K562 (cell line): ENCODE data around the gene AS3MT. TPM values are rescaled to one million over a fixed set of nuclear protein-coding genes. Genes with fewer than 3 reads are reported as not detected.

Experiments
- ATAC-seq: fragments of 200-7000 bp; cut with Tn5 transposase; 3 replicates; pipeline ENCODE4 v1.9.1; 2020; ENCODE audit warnings: moderate library complexity
- BruUV-seq: library from RNA; stranded (reverse); fragments of 400-500 nt; replicated peaks from 2 replicates; lab custom pipeline; 2021; lab: Mats Ljungman, UMichigan
- CTCF ChIA-PET: fragments of 300-600 bp; formaldehyde crosslinking; extraction: SDS; loops from one replicate; lab custom pipeline; 2021; ENCODE audit warnings: low intra/inter-chr PET ratio; lab: Yijun Ruan, JAX
- POLR2A ChIA-PET: fragments of 300-600, 350-650 bp; sonication (Branson Sonifier 250); formaldehyde crosslinking; extraction: SDS; loops from one replicate; lab custom pipeline; 2021; ENCODE audit warnings: antibody characterized with exemption, inconsistent platforms; lab: Yijun Ruan, JAX
- DNase-seq, 4 experiments: peaks; one replicate each; pipeline versions ENCODE4 v3.0.0 to v3.0.0-alpha.2; 2011 to 2018; ENCODE audit warnings: low spot score in 3 of 4, mixed read lengths in 3 of 4; ENCODE audit errors: extremely low read depth in 1 of 4
- FAIRE-seq: peaks from 2 replicates; lab custom pipeline; 2011; peaks lifted over from hg19 to GRCh38; lab: Jason Lieb, UNC
- H2AFZ ChIP-seq: 2 replicates; pipeline ENCODE4 v1.6.0; 2011; ENCODE audit warnings: low read depth, low read length, control low read depth, inconsistent platforms
- H3K27ac ChIP-seq: fragments of 200-600 bp; 3 replicates; pipeline ENCODE4 v1.8.0; 2011; ENCODE audit warnings: low read depth, mild to moderate bottlenecking, control low read depth, inconsistent platforms, low read length, moderate library complexity, mixed read lengths; ENCODE audit errors: extremely low read depth
- H3K27me3 ChIP-seq, 2 experiments: fragments of 300-600 bp in 1 of 2; 2 replicates in 1 of 2; 3 replicates in 1 of 2; pipeline versions ENCODE4 v1.6.0 to v1.8.0; 2011; ENCODE audit warnings: inconsistent platforms in 2 of 2, low read length in 2 of 2, mild to moderate bottlenecking in 1 of 2, mixed read lengths in 1 of 2, moderate library complexity in 1 of 2; ENCODE audit not compliant: control insufficient read depth in 2 of 2, insufficient read depth in 2 of 2
- H3K36me3 ChIP-seq: fragments of 300-600 bp; 3 replicates; pipeline ENCODE4 v1.8.0; 2011; ENCODE audit warnings: mild to moderate bottlenecking, low read length, inconsistent platforms; ENCODE audit not compliant: control insufficient read depth, insufficient read depth
- H3K4me1 ChIP-seq, 2 experiments: fragments of 200-600 bp in 1 of 2; replicated peaks in 1 of 2; 2 replicates in 1 of 2; 3 replicates in 1 of 2; pipeline versions ENCODE4 v1.5.1 to v1.8.0; 2011; ENCODE audit warnings: inconsistent platforms in 2 of 2, low read length in 2 of 2, mild to moderate bottlenecking in 1 of 2, mixed read lengths in 1 of 2, moderate library complexity in 1 of 2; ENCODE audit not compliant: control insufficient read depth in 2 of 2, insufficient read depth in 2 of 2
- H3K4me2 ChIP-seq: 2 replicates; pipeline ENCODE4 v1.6.1; 2011; ENCODE audit warnings: low read length, control low read depth, inconsistent platforms, mixed read lengths; ENCODE audit not compliant: insufficient read depth
- H3K4me3 ChIP-seq: fragments of 200-600 bp; sonication (generic), shearing (Covaris generic); 2 replicates; pipeline ENCODE4 v1.5.1; 2016; ENCODE audit warnings: control low read depth, inconsistent platforms
- H3K79me2 ChIP-seq: fragments of 200-600 bp; 3 replicates; pipeline ENCODE4 v1.8.0; 2011; ENCODE audit warnings: low read length, inconsistent platforms; ENCODE audit not compliant: control insufficient read depth, insufficient read depth
- H3K9ac ChIP-seq, 2 experiments: 2 replicates each; pipeline versions ENCODE4 v1.6.0 to v1.6.1; 2011; ENCODE audit warnings: low read depth in 2 of 2, low read length in 2 of 2, control low read depth in 1 of 2, inconsistent platforms in 1 of 2, mild to moderate bottlenecking in 1 of 2, mixed read lengths in 1 of 2; ENCODE audit not compliant: insufficient read depth in 1 of 2
- H3K9me1 ChIP-seq: one replicate; pipeline ENCODE4 v1.6.0; 2011; ENCODE audit warnings: inconsistent platforms, mild to moderate bottlenecking, low read length, moderate library complexity; ENCODE audit not compliant: control insufficient read depth, insufficient read depth
- H3K9me3 ChIP-seq: replicated peaks from 2 replicates; pipeline ENCODE4 v1.5.1; 2011; ENCODE audit warnings: low read depth, low read length, inconsistent platforms; ENCODE audit not compliant: control insufficient read depth, insufficient read depth
- H4K20me1 ChIP-seq: replicated peaks from 2 replicates; pipeline ENCODE4 v1.6.1; 2011; ENCODE audit warnings: low read length, inconsistent platforms, mixed read lengths; ENCODE audit not compliant: control insufficient read depth, insufficient read depth
- BCL6 ChIP-seq: fragments of 250-450 bp; sonication (Bioruptor Pico); IDR thresholded peaks from 2 replicates; pipeline ENCODE4 v1.4.0; 2020
- CEBPB ChIP-seq: fragments of 450-650 bp; IDR thresholded peaks from 2 replicates; pipeline ENCODE4 v1.6.1; 2016; ENCODE audit warnings: missing genetic modification characterization, missing compliant biosample characterization
- CEBPG ChIP-seq, 3 experiments: fragments of 200-800 bp in 1 of 3; sonication (Bioruptor generic) in 1 of 3; sonication (generic) in 1 of 3; formaldehyde crosslinking in 1 of 3; IDR thresholded peaks in 2 of 3; conservative IDR thresholded peaks in 1 of 3; 2 replicates each; pipeline versions ENCODE4 v1.6.1 to v1.8.0; 2016 to 2022; ENCODE audit warnings: missing compliant biosample characterization in 2 of 3, missing genetic modification characterization in 2 of 3, mild to moderate bottlenecking in 1 of 3, missing genetic modification reagents in 1 of 3
- FOXA1 ChIP-seq: fragments of 450-650 bp; IDR thresholded peaks from 2 replicates; pipeline ENCODE4 v1.6.1; 2016; ENCODE audit warnings: mild to moderate bottlenecking, borderline replicate concordance
- GTF2E2 ChIP-seq: fragments of 200-800 bp; sonication (Bioruptor generic); IDR thresholded peaks from 2 replicates; pipeline ENCODE4 v1.6.1; 2016; ENCODE audit warnings: missing genetic modification characterization, missing compliant biosample characterization
- RBM25 ChIP-seq: fragments of 200-400 bp; formaldehyde crosslinking; IDR thresholded peaks from 2 replicates; pipeline ENCODE4 v1.6.1; 2018; ENCODE audit warnings: low read length, low read depth, moderate library complexity; ENCODE audit not compliant: severe bottlenecking
- RFX5 ChIP-seq: IDR thresholded peaks from 2 replicates; pipeline ENCODE4 v1.6.1; 2011; ENCODE audit warnings: low read depth, mild to moderate bottlenecking, improper control_type of control experiment, low read length
- SMARCE1 ChIP-seq: fragments of 450-650 bp; IDR thresholded peaks from 2 replicates; pipeline ENCODE4 v1.7.1; 2016; ENCODE audit warnings: mild to moderate bottlenecking
- ZBTB49 ChIP-seq: sonication (generic); formaldehyde crosslinking; IDR thresholded peaks from 2 replicates; pipeline ENCODE4 v1.8.0; 2022; ENCODE audit warnings: missing genetic modification reagents, mild to moderate bottlenecking, borderline replicate concordance
- ZNF140 ChIP-seq: fragments of 250-450 bp; sonication (Bioruptor Pico); IDR thresholded peaks from 2 replicates; pipeline ENCODE4 v1.8.0; 2021; ENCODE audit warnings: moderate library complexity, mild to moderate bottlenecking, inconsistent platforms
- ZNF586 ChIP-seq: fragments of 450-650 bp; formaldehyde crosslinking; conservative IDR thresholded peaks from 2 replicates; pipeline ENCODE4 v1.4.0; 2020; ENCODE audit warnings: mild to moderate bottlenecking, moderate library complexity
- WGBS: fragments of 100-300 bp; shearing (Covaris generic); methylation state at CpG from one replicate; pipeline ENCODE4 v1.1.6; 2016; ENCODE audit warnings: low coverage, mixed read lengths; ENCODE audit not compliant: insufficient coverage; ENCODE audit errors: missing lambda C conversion rate; 5-methylcytosine and 5-hydroxymethylcytosine counted together
- in situ Hi-C: fragments of 300-500 bp; cut with MboI; formaldehyde crosslinking; loops from 4 replicates; pipeline ENCODE4 v1.15.0; 2018; ENCODE audit warnings: inconsistent platforms, mixed read lengths
- intact Hi-C: fragments of 100-400 bp; cut with micrococcal nuclease; formaldehyde crosslinking; loops from 2 replicates; pipeline ENCODE4 v1.14.2; 2022
- polyA plus RNA-seq, 8 experiments: library from polyadenylated mRNA; depleted of rRNA in 4 of 8; stranded (reverse) in 5 of 8; unstranded in 3 of 8; fragments of >200 nt; fragmentation: Nextera tagmentation in 2 of 8; fragmentation: Illumina TruSeq in 1 of 8; extraction: Ambion mirVana in 2 of 8; extraction: Trizol in 1 of 8; gene quantifications; 2 replicates each; pipeline versions ENCODE4 v1.2.1 to v1.2.3, GENCODE V29; 2011 to 2014; ENCODE audit warnings: inconsistent platforms in 1 of 8, missing spikeins in 1 of 8
- total RNA-seq, 7 experiments: library from RNA; depleted of rRNA in 6 of 7; stranded (reverse); fragments of >200 nt in 6 of 7; fragmentation: Illumina TruSeq in 2 of 7; extraction: Trizol in 2 of 7; gene quantifications; 2 replicates each; pipeline versions ENCODE4 v1.2.1 to v1.2.3, GENCODE V29; 2011 to 2021; ENCODE audit warnings: low replicate concordance in 1 of 7
- TF ChIP-seq, protein P1 (sequence below): fragments of 450-650 bp; IDR thresholded peaks from 2 replicates; pipeline ENCODE4 v1.6.1; 2016; ENCODE audit warnings: antibody characterized with exemption

AS3MT gene
- total and polyA plus RNA-seq, 9 of the 15 experiments (the other 6 are each of a cell fraction or from before 2014, with no cell fraction given) = 0.04 to 0.33 (median 0.19) TPM; not detected in 2

- WGBS = 80% methylated on average over 5 of the region's 12 CpGs
- ChIA-PET POLR2A (no interaction called here), CTCF (no interaction called here)
- no peaks in the 10 kb centered on the region for H3K27me3 ChIP-seq
- no peak for DNase-seq
- intact Hi-C loops (no loop called here), in situ Hi-C loops (no loop called here)
- H3K9me1 ChIP-seq = peaks cover 4% of the 10 kb centered on the region
- H4K20me1 ChIP-seq = no peaks in the 10 kb centered on the region
- ATAC-seq = no peak
- H3K4me1 ChIP-seq = peaks cover 0 to 4% of the 10 kb centered on the region in 2 experiments; a peak in 1 of 5 replicates
- no peak overlapping the region for H3K27ac ChIP-seq
- H3K4me3 ChIP-seq = no peak overlapping the region
- no peak for FAIRE-seq
- H3K9ac ChIP-seq = no peak overlapping the region
- no peak overlapping the region for H3K4me2 ChIP-seq
- no peak overlapping the region for H2AFZ ChIP-seq
- no peaks in the 10 kb centered on the region for H3K9me3 ChIP-seq
- no peaks in the 10 kb centered on the region for H3K79me2 ChIP-seq
- no TSS peak for BruUV-seq
- no peaks in the 10 kb centered on the region for H3K36me3 ChIP-seq
- TF ChIP-seq ZBTB49 (CRISPR knock-in tag) (no peak), RBM25 (no peak), CEBPB (tag) (no peak), RFX5 (no peak), SMARCE1 (no peak), ZNF140 (CRISPR knock-in tag) (no peak), GTF2E2 (tag) (no peak), FOXA1 (no peak), BCL6 (CRISPR knock-in tag) (no peak), CEBPG (CRISPR knock-in tag; IDR thresholded peaks at IDR 0.05) (no peak), CEBPG (tag; conservative IDR thresholded peaks at IDR 0.05 in 1 of 2, IDR thresholded peaks at IDR 0.05 in 1 of 2) (no peak), ZNF586 (CRISPR knock-in tag) (no peak)
- TF ChIP-seq, protein P1, sequence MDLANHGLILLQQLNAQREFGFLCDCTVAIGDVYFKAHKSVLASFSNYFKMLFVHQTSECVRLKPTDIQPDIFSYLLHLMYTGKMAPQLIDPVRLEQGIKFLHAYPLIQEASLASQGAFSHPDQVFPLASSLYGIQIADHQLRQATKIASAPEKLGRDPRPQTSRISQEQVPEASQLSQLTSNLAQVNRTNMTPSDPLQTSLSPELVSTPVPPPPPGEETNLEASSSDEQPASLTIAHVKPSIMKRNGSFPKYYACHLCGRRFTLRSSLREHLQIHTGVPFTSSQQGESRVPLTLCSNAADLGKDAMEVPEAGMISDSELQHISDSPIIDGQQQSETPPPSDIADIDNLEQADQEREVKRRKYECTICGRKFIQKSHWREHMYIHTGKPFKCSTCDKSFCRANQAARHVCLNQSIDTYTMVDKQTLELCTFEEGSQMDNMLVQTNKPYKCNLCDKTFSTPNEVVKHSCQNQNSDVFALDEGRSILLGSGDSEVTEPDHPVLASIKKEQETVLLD = no peak
These were observed 47.0 kb upstream of the AS3MT start for GRCh38 chr10:102822222-102822621.
